ENCODE results near the gene ANKRD13B. TPM values are rescaled to one million over a fixed set of nuclear protein-coding genes. Genes with fewer than 3 reads are reported as not detected.

Gene ANKRD13B
- total and polyA plus RNA-seq, 2 of the 13 experiments (the other 11 are each of a cell fraction or from before 2014, with no cell fraction given): 1.7 to 1.8 TPM

GRCh38 chr17:29645515-29646051, 52.7 kb downstream of the ANKRD13B start (continued):
- TF ChIP-seq, protein P1, sequence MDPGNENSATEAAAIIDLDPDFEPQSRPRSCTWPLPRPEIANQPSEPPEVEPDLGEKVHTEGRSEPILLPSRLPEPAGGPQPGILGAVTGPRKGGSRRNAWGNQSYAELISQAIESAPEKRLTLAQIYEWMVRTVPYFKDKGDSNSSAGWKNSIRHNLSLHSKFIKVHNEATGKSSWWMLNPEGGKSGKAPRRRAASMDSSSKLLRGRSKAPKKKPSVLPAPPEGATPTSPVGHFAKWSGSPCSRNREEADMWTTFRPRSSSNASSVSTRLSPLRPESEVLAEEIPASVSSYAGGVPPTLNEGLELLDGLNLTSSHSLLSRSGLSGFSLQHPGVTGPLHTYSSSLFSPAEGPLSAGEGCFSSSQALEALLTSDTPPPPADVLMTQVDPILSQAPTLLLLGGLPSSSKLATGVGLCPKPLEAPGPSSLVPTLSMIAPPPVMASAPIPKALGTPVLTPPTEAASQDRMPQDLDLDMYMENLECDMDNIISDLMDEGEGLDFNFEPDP (CRISPR knock-in tag; conservative IDR thresholded peaks at IDR 0.05): no peak
- TF ChIP-seq THAP11 (CRISPR knock-in tag; IDR thresholded peaks at IDR 0.05): no peak
- TF ChIP-seq MAFF (IDR thresholded peaks at IDR 0.05; ENCODE audit: low read depth, low read length): no peak
- TF ChIP-seq ZNF768 (CRISPR knock-in tag; IDR thresholded peaks at IDR 0.05): no peak
- TF ChIP-seq, protein P2, sequence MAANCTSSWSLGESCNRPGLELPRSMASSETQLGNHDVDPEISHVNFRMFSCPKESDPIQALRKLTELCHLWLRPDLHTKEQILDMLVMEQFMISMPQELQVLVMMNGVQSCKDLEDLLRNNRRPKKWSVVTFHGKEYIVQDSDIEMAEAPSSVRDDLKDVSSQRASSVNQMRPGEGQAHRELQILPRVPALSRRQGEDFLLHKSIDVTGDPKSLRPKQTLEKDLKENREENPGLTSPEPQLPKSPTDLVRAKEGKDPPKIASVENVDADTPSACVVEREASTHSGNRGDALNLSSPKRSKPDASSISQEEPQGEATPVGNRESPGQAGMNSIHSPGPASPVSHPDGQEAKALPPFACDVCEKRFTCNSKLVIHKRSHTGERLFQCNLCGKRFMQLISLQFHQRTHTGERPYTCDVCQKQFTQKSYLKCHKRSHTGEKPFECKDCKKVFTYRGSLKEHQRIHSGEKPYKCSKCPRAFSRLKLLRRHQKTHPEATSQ (CRISPR knock-in tag; IDR thresholded peaks at IDR 0.05; ENCODE audit: borderline replicate concordance): no peak
- no peak for TF ChIP-seq MZF1 (CRISPR knock-in tag; IDR thresholded peaks at IDR 0.05; ENCODE audit: borderline replicate concordance)
- TF ChIP-seq, protein P3, sequence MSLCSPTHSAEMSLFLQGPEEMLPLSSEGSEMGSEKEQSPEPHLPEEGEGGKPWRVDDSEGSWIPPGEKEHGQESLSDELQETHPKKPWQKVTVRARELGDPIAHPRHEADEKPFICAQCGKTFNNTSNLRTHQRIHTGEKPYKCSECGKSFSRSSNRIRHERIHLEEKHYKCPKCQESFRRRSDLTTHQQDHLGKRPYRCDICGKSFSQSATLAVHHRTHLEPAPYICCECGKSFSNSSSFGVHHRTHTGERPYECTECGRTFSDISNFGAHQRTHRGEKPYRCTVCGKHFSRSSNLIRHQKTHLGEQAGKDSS (CRISPR knock-in tag; IDR thresholded peaks at IDR 0.05; ENCODE audit: borderline replicate concordance, low read depth): no peak
- no peak for TF ChIP-seq ZNF260 (CRISPR knock-in tag; IDR thresholded peaks at IDR 0.05; ENCODE audit: borderline replicate concordance, low read depth)
- no peak for TF ChIP-seq ZNF564 (CRISPR knock-in tag; IDR thresholded peaks at IDR 0.05)
- TF ChIP-seq TP53 (CRISPR knock-in tag; conservative IDR thresholded peaks at IDR 0.05): no peak
- no peak for TF ChIP-seq ZFYVE20 (CRISPR knock-in tag; IDR thresholded peaks at IDR 0.05; ENCODE audit: borderline replicate concordance, low read depth)
- no peak for TF ChIP-seq ZNF720 (CRISPR knock-in tag; IDR thresholded peaks at IDR 0.05)
- TF ChIP-seq RAD51 (IDR thresholded peaks at IDR 0.05; ENCODE audit: borderline replicate concordance): no peak

All from HepG2 (cell line).